DOHH2 (cell line): Measurements from ENCODE around the gene CDH4.

Experiments used
- H3F3A ChIP-seq: fragments of 200-600 bp; sonication (generic), shearing (Covaris generic); 2 replicates; pipeline ENCODE4 v1.6.0; 2016; ENCODE audit warnings: antibody characterized with exemption, mild to moderate bottlenecking; ENCODE audit not compliant: control insufficient read depth, insufficient read depth
- H3K27ac ChIP-seq: fragments of 200-600 bp; sonication (generic); 2 replicates; pipeline ENCODE4 v1.5.1; 2014; ENCODE audit warnings: low read depth, mild to moderate bottlenecking, low read length, moderate library complexity
- H3K27me3 ChIP-seq: fragments of 200-600 bp; sonication (generic); 2 replicates; pipeline ENCODE4 v1.6.1; 2014; ENCODE audit warnings: mild to moderate bottlenecking, low read length, mixed read lengths; ENCODE audit not compliant: control insufficient read depth
- H3K36me3 ChIP-seq: fragments of 200-600 bp; sonication (generic); 2 replicates; pipeline ENCODE4 v1.6.1; 2014; ENCODE audit warnings: mild to moderate bottlenecking, low read length, moderate library complexity, mixed read lengths; ENCODE audit not compliant: control insufficient read depth
- H3K4me1 ChIP-seq: fragments of 200-600 bp; sonication (generic); 2 replicates; pipeline ENCODE4 v1.6.1; 2014; ENCODE audit warnings: mild to moderate bottlenecking, low read length, mixed read lengths; ENCODE audit not compliant: control insufficient read depth
- H3K4me2 ChIP-seq: fragments of 200-600 bp; sonication (generic); 2 replicates; pipeline ENCODE4 v1.6.0; 2014; ENCODE audit warnings: mild to moderate bottlenecking, low read length, moderate library complexity
- H3K4me3 ChIP-seq: fragments of 200-600 bp; sonication (generic); 2 replicates; pipeline ENCODE4 v1.5.1; 2014; ENCODE audit warnings: mild to moderate bottlenecking, low read length, mixed read lengths
- H3K79me2 ChIP-seq: fragments of 200-600 bp; sonication (generic); 2 replicates; pipeline ENCODE4 v1.6.1; 2014; ENCODE audit warnings: mild to moderate bottlenecking, low read length, mixed read lengths; ENCODE audit not compliant: control insufficient read depth
- H3K9me2 ChIP-seq: fragments of 200-600 bp; sonication (generic); replicated peaks from 2 replicates; pipeline ENCODE4 v1.6.1; 2014; ENCODE audit warnings: mild to moderate bottlenecking, low read length, mixed read lengths; ENCODE audit not compliant: control insufficient read depth
- H3K9me3 ChIP-seq: fragments of 200-600 bp; sonication (generic); 2 replicates; pipeline ENCODE4 v1.6.1; 2014; ENCODE audit warnings: antibody characterized with exemption, low read length, mixed read lengths; ENCODE audit not compliant: control insufficient read depth, insufficient read depth
- H4K20me1 ChIP-seq: fragments of 200-600 bp; sonication (generic); 2 replicates; pipeline ENCODE4 v1.6.0; 2014; ENCODE audit warnings: low read depth, mild to moderate bottlenecking, antibody characterized with exemption, low read length, moderate library complexity; ENCODE audit not compliant: control insufficient read depth, insufficient read depth
- CTCF ChIP-seq: fragments of 200-600 bp; sonication (generic); IDR thresholded peaks from one replicate; pipeline ENCODE4 v1.5.1; 2014; ENCODE audit warnings: antibody characterized with exemption, mild to moderate bottlenecking, low read depth, low read length; ENCODE audit not compliant: poor library complexity, severe bottlenecking
- EZH2phosphoT487 ChIP-seq: fragments of 200-600 bp; sonication (generic); IDR thresholded peaks from 2 replicates; pipeline ENCODE4 v1.6.1; 2017; ENCODE audit warnings: borderline replicate concordance, mild to moderate bottlenecking, antibody characterized with exemption, low read length, moderate library complexity, mixed read lengths

The CDH4 gene

GRCh38 chr20:61840779-61841455 is 588.9 kb downstream of the CDH4 start:
- Histone ChIP-seq H3K36me3 (no peaks in the 10 kb centered on the region), H3K9me3 (no peaks in the 10 kb centered on the region), H4K20me1 (no peaks in the 10 kb centered on the region), H3K4me2 (no peak overlapping the region), H3K79me2 (no peaks in the 10 kb centered on the region), H3K4me3 (no peak overlapping the region), H3K9me2 (no peaks in the 10 kb centered on the region), H3K27me3 (no peaks in the 10 kb centered on the region), H3F3A (no peaks in the 10 kb centered on the region), H3K27ac (no peak overlapping the region), H3K4me1 (no peaks in the 10 kb centered on the region)
- TF ChIP-seq CTCF = no peak
- TF ChIP-seq EZH2phosphoT487 = no peak

GRCh38 chr20:61841551-61841950 is 589.5 kb downstream of the CDH4 start:
- no peaks in the 10 kb centered on the region for H3K27me3 ChIP-seq
- no peaks in the 10 kb centered on the region for H4K20me1 ChIP-seq
- TF ChIP-seq CTCF (no peak), EZH2phosphoT487 (no peak)
- no peaks in the 10 kb centered on the region for H3K36me3 ChIP-seq
- H3K9me2 ChIP-seq = no peaks in the 10 kb centered on the region
- H3K79me2 ChIP-seq = no peaks in the 10 kb centered on the region
- H3K27ac ChIP-seq = no peak overlapping the region
- no peak overlapping the region for H3K4me2 ChIP-seq
- H3F3A ChIP-seq = no peaks in the 10 kb centered on the region
- no peak overlapping the region for H3K4me3 ChIP-seq
- H3K4me1 ChIP-seq = no peaks in the 10 kb centered on the region
- no peaks in the 10 kb centered on the region for H3K9me3 ChIP-seq

- H3F3A ChIP-seq = no peaks in the 10 kb centered on the region
- H3K36me3 ChIP-seq = no peaks in the 10 kb centered on the region
- no peaks in the 10 kb centered on the region for H3K9me2 ChIP-seq
- no peak overlapping the region for H3K4me3 ChIP-seq
- no peaks in the 10 kb centered on the region for H3K27me3 ChIP-seq
- no peaks in the 10 kb centered on the region for H3K79me2 ChIP-seq
- TF ChIP-seq EZH2phosphoT487 (no peak), CTCF (no peak)
- no peaks in the 10 kb centered on the region for H3K9me3 ChIP-seq
- H3K4me1 ChIP-seq = no peaks in the 10 kb centered on the region
- H3K27ac ChIP-seq = no peak overlapping the region
- no peaks in the 10 kb centered on the region for H4K20me1 ChIP-seq
- no peak overlapping the region for H3K4me2 ChIP-seq
Observed at GRCh38 chr20:61841966-61842365, 589.9 kb downstream of the CDH4 start.
